ENCODE data around the gene PPP1R12A. TPM values are rescaled to one million over a fixed set of nuclear protein-coding genes. Genes with fewer than 3 reads are reported as not detected.
A peak's percentile ranks its signal among the peaks of the same experiment; 100 is the strongest.
"Not testable (repeated sequence)": the region's sequence is repeated elsewhere in the genome, so short reads cannot be mapped to it uniquely, and the experiment has no call there.

PPP1R12A gene
- total RNA-seq, 1 experiment from 2014 or later: 98.3 TPM

DNA sequence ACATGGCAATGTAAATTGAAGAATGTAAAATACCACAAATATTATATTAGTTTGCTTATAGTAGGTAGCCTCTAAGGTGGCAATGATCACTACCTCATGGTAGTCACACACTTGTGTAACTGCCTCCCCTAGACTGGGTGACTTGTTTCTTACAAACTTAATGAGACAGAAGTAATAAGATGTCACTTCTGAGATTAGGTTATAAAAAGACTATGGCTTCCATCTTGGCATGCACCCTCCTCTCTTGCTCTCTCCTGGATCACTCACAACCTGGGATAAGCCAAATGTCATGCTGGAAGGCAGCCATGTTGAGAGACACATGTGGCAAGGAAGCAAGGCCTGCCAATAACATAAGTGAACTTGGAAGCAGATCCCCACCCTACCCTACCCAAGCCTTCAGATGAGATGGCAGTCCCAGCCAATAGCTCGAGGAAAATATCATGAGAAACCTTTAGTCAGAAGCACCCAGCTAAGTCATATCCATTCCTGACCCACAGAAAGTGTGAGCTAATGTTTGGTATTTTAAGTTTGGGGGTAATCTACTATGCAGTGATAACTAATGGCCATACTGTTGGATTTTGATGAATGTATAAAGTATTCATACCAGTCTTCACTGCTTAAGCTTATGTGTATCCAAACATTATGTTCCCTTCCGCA lies 43.3 kb downstream of the PPP1R12A start:
- no peak for DNase-seq
- Histone ChIP-seq H3K27me3 (no peaks in the 10 kb centered on the region), H3K9me3 (replicated peaks) (no peaks in the 10 kb centered on the region), H3K27ac (no peak overlapping the region), H3K4me3 (no peak overlapping the region), H3K36me3 (0 out of 2 replicates have a peak, but pooled peaks cover 2% of the 10 kb centered on the region), H3K4me1 (no peaks in the 10 kb centered on the region)

GRCh38 chr12:79887890-79888289 lies 47.0 kb downstream of the PPP1R12A start:
- no peaks in the 10 kb centered on the region for H3K27me3 ChIP-seq
- H3K9me3 ChIP-seq (replicated peaks): no peaks in the 10 kb centered on the region
- H3K36me3 ChIP-seq: peaks cover 2% of the 10 kb centered on the region; the same call in 1 of the 2 replicates
- H3K27ac ChIP-seq: no peak overlapping the region
- no peak overlapping the region for H3K4me3 ChIP-seq
- H3K4me1 ChIP-seq: no peaks in the 10 kb centered on the region
- DNase-seq: no peak

DNA sequence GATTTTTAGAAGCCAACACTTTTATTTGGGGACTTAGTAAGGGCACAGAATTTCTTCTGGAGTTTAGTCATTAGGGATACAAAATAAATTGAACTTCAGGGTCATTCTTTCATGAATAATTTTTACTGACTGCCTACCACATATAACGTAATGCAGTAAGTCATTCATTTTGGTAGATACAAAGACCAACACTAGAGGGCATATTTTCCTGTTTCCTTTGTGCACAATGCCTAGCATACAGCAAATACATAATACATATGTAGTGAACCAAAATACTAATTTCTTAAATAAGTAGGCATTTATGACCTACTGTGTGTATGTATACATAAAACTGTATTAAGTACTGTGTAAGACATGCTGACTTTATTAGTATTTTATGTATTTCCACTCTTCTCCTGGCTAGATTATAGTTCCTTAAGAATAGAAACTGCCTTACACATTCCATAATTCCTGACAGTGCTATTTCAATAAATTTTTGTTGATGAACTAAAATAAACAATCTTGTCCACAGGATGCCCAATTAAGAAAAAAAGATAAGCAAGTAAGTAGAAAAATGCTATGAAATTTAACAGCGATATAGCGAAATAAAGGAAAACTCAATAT lies 47.9 kb downstream of the PPP1R12A start:
- peaks cover under 1% of the 10 kb centered on the region; the same call in 1 of the 2 replicates for H3K36me3 ChIP-seq
- no peak overlapping the region for H3K4me3 ChIP-seq
- peak in 1 of 2 experiments; percentile 61 for DNase-seq
- no peaks in the 10 kb centered on the region for H3K4me1 ChIP-seq
- H3K9me3 ChIP-seq (replicated peaks): no peaks in the 10 kb centered on the region
- no peak overlapping the region for H3K27ac ChIP-seq
- no peaks in the 10 kb centered on the region for H3K27me3 ChIP-seq

DNA sequence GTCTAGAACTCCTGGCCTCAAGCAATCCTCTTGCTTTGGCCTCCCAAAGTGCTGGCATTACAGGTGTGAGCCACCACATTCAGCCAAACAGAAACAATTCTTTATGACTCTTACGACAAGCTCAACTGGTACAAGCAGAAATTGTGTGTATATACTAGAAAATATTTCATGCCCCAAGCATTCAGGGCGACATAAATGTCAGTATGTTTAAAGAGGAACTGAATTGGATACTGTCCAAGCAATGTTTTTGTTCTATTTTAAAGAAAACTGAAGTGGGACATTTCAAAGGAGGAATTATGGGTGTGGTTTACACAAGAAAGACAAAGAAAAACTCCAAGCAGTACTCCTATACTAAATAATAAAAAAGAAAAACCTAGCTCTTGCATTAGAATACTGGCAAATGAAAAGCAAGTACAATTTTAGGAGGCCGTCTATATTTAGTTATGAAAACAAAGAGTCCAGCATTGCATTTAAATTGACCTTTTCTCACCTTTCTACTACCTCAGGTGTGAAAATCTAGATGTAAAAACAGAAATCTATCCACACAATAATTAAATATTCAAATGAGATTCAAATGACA lies 48.9 kb downstream of the PPP1R12A start:
- Histone ChIP-seq H3K9me3 (replicated peaks) (no peaks in the 10 kb centered on the region), H3K4me3 (no peak overlapping the region), H3K27me3 (no peaks in the 10 kb centered on the region), H3K36me3 (no peaks in the 10 kb centered on the region; the same call in none of the 2 replicates), H3K27ac (no peak overlapping the region), H3K4me1 (no peaks in the 10 kb centered on the region)
- no peak for DNase-seq

DNA sequence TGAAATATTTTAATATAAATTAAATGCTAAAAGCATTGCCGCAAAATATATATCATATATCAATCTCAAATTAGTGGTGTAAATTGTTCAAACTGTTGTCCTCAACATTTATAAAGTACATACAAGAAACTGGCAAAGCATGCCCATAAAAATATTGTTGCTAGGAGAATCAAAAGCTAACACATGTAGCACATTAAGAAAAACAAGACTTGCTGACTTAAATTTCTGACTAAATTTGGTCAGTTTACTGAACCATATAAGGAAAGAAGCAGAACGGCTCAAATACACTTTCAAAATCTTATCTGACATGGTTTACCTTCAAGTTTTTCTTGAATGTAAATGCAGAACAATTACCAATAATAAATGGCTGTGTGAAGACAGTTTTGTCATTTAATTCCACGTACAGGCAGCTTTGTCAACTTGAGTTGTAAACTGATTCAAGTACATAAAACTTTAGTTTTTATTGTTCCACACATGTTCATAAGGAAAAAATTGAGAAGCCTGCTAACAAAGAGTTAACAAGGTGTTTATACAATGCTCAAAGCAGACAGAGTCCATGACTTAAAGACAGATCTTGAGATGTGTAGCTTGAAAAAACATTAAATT lies 50.4 kb downstream of the PPP1R12A start:
- DNase-seq: no peak
- Histone ChIP-seq H3K27me3 (no peaks in the 10 kb centered on the region), H3K4me1 (no peaks in the 10 kb centered on the region), H3K36me3 (no peaks in the 10 kb centered on the region; the same call in none of the 2 replicates), H3K27ac (no peak overlapping the region), H3K4me3 (no peak overlapping the region), H3K9me3 (replicated peaks) (no peaks in the 10 kb centered on the region)

DNA sequence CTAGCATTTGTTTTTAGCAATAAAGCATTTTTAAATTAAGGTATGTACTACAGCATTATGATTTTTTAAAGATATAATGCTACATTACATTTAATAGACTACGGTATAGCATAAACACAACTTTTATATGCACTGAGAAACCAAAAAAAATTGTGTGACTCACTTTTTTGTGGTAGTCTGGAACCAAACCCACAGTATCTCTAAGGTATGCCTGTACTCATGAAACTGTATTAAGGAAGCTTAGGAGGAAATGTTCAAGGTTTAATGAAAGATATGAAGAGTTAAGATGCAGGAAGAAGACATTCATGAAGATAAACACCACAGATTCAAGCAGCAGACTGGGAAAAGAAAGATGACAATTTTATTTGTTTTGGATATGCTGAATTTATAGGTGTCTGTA lies 51.7 kb downstream of the PPP1R12A start:
- Histone ChIP-seq H3K4me1 (no peaks in the 10 kb centered on the region), H3K9me3 (replicated peaks) (no peaks in the 10 kb centered on the region), H3K36me3 (no peaks in the 10 kb centered on the region; the same call in none of the 2 replicates), H3K27ac (no peak overlapping the region), H3K27me3 (no peaks in the 10 kb centered on the region), H3K4me3 (no peak overlapping the region)
- DNase-seq: no peak

DNA sequence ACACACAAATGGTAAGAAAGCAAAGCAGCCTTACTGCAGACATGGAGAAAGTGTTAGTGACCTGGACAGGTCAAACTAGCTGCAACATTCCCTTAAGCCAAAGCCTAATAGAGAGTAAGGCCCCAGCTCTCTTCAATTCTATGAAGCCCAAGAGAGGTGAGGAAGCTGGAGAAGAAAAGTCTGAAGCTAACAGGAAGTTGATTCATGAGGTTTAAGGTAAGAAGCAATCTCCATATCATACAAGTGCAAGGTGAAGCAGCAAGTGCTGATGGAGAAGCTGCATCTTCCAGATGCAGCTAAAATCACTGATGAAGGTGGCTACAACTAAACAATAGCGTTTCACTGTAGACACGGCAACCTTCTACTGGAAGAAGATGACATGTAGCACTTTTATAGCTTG lies 53.5 kb downstream of the PPP1R12A start:
- no peak overlapping the region for H3K4me3 ChIP-seq
- H3K36me3 ChIP-seq: no peaks in the 10 kb centered on the region; the same call in none of the 2 replicates
- H3K4me1 ChIP-seq: no peaks in the 10 kb centered on the region
- H3K27me3 ChIP-seq: no peaks in the 10 kb centered on the region
- no peak for DNase-seq
- H3K9me3 ChIP-seq (replicated peaks): no peaks in the 10 kb centered on the region
- no peak overlapping the region for H3K27ac ChIP-seq

DNA sequence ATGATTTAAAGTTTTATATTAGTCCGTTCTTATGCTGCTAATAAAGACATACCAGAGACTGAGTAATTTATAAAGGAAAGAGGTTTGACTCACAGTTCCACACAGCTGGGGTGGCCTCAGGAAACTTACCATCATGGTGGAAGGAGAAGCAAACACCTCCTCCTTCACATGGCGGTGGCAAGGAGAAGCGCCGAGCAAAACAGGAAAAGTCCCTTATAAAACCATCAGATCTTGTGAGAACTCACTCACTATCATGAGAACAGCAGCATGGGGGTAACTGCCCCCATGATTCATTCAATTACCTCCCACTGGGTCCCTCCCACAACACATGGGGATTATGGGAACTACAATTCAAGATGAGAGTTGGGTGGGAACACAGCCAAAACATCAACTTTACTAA lies 56.4 kb downstream of the PPP1R12A start:
- DNase-seq; H3K27me3 ChIP-seq; H3K9me3 ChIP-seq (replicated peaks); H3K4me3 ChIP-seq; H3K4me1 ChIP-seq; H3K36me3 ChIP-seq; H3K27ac ChIP-seq: not testable (repeated sequence)

GRCh38 chr12:79877246-79877645 lies 57.7 kb downstream of the PPP1R12A start:
- no peak overlapping the region for H3K4me3 ChIP-seq
- no peak for DNase-seq
- no peaks in the 10 kb centered on the region for H3K27me3 ChIP-seq
- H3K4me1 ChIP-seq: no peaks in the 10 kb centered on the region
- no peaks in the 10 kb centered on the region for H3K9me3 ChIP-seq (replicated peaks)
- no peak overlapping the region for H3K27ac ChIP-seq
- peaks cover 4% of the 10 kb centered on the region for H3K36me3 ChIP-seq

GRCh38 chr12:79874665-79875064 lies 60.2 kb downstream of the PPP1R12A start:
- H3K4me1 ChIP-seq: no peaks in the 10 kb centered on the region
- H3K9me3 ChIP-seq (replicated peaks): no peaks in the 10 kb centered on the region
- H3K27ac ChIP-seq: no peak overlapping the region
- H3K4me3 ChIP-seq: no peak overlapping the region
- H3K36me3 ChIP-seq: peaks cover 6% of the 10 kb centered on the region
- no peak for DNase-seq
- H3K27me3 ChIP-seq: no peaks in the 10 kb centered on the region

DNA sequence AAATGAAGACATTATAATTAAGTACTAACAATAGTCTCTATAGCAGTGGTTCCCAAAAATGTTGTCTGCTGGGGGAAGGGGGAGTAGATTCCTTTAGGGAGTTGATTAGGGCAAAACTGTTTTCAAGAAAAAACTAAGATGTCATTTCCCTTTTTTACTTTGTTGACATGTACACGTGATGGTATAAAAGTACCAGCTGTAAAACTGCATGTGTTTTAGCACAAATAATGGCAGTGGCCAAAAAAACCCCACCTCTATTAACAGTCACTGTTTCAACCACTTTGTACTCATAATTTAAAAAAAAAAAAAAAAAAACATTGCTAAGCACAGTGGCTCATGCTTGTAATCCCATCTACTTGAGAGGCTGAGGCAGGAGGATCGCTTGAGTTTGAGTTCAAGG lies 61.7 kb downstream of the PPP1R12A start:
- no peak for DNase-seq
- no peaks in the 10 kb centered on the region for H3K9me3 ChIP-seq (replicated peaks)
- H3K27me3 ChIP-seq: no peaks in the 10 kb centered on the region

GRCh38 chr12:79871621-79872020 lies 63.3 kb downstream of the PPP1R12A start:
- Histone ChIP-seq H3K4me1 (no peaks in the 10 kb centered on the region), H3K36me3 (peaks cover 26% of the 10 kb centered on the region), H3K27ac (no peak overlapping the region), H3K27me3 (no peaks in the 10 kb centered on the region), H3K4me3 (no peak overlapping the region), H3K9me3 (replicated peaks) (no peaks in the 10 kb centered on the region)
- no peak for DNase-seq

More for the DNA sequence above, 61.7 kb downstream of the PPP1R12A start:
- Histone ChIP-seq H3K36me3 (peaks cover 13% of the 10 kb centered on the region), H3K27ac (no peak overlapping the region), H3K4me1 (no peaks in the 10 kb centered on the region), H3K4me3 (no peak overlapping the region)

DNA sequence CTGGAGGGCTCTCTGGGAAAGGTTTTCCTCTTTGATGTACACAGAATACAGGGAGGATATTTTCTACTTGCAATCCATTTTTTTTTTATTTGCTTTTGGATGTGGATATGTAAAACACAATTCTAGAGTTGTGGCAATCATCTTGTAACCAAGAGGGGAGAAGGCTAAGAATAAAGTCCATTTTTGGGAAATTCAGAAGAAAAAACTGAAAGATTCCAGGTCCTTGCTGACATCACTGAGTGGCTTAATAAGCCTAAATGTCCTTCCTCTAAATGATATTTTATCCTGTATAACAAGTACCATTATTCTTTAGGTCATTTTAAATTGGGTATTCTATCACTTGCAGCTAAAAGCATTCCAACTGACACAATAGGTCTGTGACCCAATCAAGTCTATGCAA lies 64.0 kb downstream of the PPP1R12A start:
- H3K4me3 ChIP-seq: no peak overlapping the region
- no peaks in the 10 kb centered on the region for H3K4me1 ChIP-seq
- peaks cover 26% of the 10 kb centered on the region for H3K36me3 ChIP-seq
- no peak for DNase-seq
- no peaks in the 10 kb centered on the region for H3K9me3 ChIP-seq (replicated peaks)
- no peaks in the 10 kb centered on the region for H3K27me3 ChIP-seq
- H3K27ac ChIP-seq: no peak overlapping the region

DNA sequence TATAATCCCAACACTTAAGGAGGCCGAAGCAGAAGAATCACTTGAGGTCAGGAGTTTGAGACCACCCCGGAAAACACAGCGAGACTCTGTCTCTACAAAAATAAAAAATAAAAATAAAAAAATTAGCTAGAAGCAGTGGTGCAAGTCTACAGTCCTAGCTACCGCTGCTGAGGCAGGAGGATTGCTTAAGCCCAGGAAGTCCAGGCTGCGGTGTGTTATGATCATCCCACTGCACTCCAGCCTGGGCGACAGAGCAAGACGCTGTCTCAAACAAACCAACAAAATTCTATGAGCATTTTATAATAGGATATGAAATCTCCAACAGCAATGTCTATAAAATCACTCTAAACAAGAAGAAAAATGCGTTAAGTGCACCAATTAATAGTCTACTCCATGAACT lies 75.3 kb downstream of the PPP1R12A start:
- DNase-seq: no peak
- Histone ChIP-seq H3K36me3 (peaks cover 9% of the 10 kb centered on the region), H3K9me3 (replicated peaks) (no peaks in the 10 kb centered on the region), H3K27ac (no peak overlapping the region), H3K27me3 (no peaks in the 10 kb centered on the region), H3K4me3 (no peak overlapping the region), H3K4me1 (no peaks in the 10 kb centered on the region)

GRCh38 chr12:79858518-79858917 lies 76.4 kb downstream of the PPP1R12A start:
- H3K4me3 ChIP-seq: no peak overlapping the region
- peaks cover 9% of the 10 kb centered on the region for H3K36me3 ChIP-seq
- no peak overlapping the region for H3K27ac ChIP-seq
- DNase-seq: no peak
- no peaks in the 10 kb centered on the region for H3K4me1 ChIP-seq
- no peaks in the 10 kb centered on the region for H3K9me3 ChIP-seq (replicated peaks)
- no peaks in the 10 kb centered on the region for H3K27me3 ChIP-seq
